Keratinocyte (primary cell): ENCODE results near the gene PTPRN2. TPM values are rescaled to one million over a fixed set of nuclear protein-coding genes. Genes with fewer than 3 reads are reported as not detected.

Experiments
- DNase-seq: peaks from one replicate; pipeline ENCODE4 v3.0.0-alpha.2; 2011; ENCODE audit warnings: low read depth, missing footprints, low spot score
- FAIRE-seq: peaks from 2 replicates; lab custom pipeline; 2011; peaks lifted over from hg19 to GRCh38; lab: Jason Lieb, UNC
- H2AFZ ChIP-seq: 2 replicates; pipeline ENCODE4 v1.6.0; 2012; ENCODE audit warnings: low read length, control low read depth, inconsistent platforms; ENCODE audit not compliant: control insufficient read depth
- H3K27ac ChIP-seq: 2 replicates; pipeline ENCODE4 v1.5.1; 2011; ENCODE audit warnings: low read length; ENCODE audit not compliant: control insufficient read depth, insufficient read depth
- H3K27me3 ChIP-seq: 3 replicates; pipeline ENCODE4 v1.6.0; 2011; ENCODE audit warnings: low read length; ENCODE audit not compliant: control insufficient read depth, insufficient read depth; ENCODE audit errors: extremely low read depth
- H3K36me3 ChIP-seq, 2 experiments: 2 replicates in 1 of 2; 3 replicates in 1 of 2; pipeline ENCODE4 v1.5.1; 2011; ENCODE audit warnings: low read length in 2 of 2, mild to moderate bottlenecking in 1 of 2; ENCODE audit not compliant: control insufficient read depth in 2 of 2, insufficient read depth in 2 of 2; ENCODE audit errors: extremely low read depth in 1 of 2
- H3K4me1 ChIP-seq: 3 replicates; pipeline ENCODE4 v1.5.1; 2011; ENCODE audit warnings: low read length; ENCODE audit not compliant: control insufficient read depth, insufficient read depth; ENCODE audit errors: extremely low read depth
- H3K4me2 ChIP-seq: 3 replicates; pipeline ENCODE4 v1.6.0; 2011; ENCODE audit warnings: low read depth, low read length; ENCODE audit not compliant: control insufficient read depth, insufficient read depth; ENCODE audit errors: extremely low read depth
- H3K4me3 ChIP-seq, 3 experiments: fragments of 200-600 bp in 1 of 3; sonication (generic) in 1 of 3; 2 replicates in 2 of 3; 3 replicates in 1 of 3; pipeline ENCODE4 v1.5.1; 2011 to 2016; ENCODE audit warnings: low read length in 3 of 3, mild to moderate bottlenecking in 3 of 3, control low read depth in 2 of 3, inconsistent platforms in 1 of 3, low read depth in 1 of 3, mixed read lengths in 1 of 3, mixed run types in 1 of 3, moderate library complexity in 1 of 3; ENCODE audit not compliant: control insufficient read depth in 2 of 3, insufficient read depth in 2 of 3; ENCODE audit errors: extremely low read depth in 1 of 3
- H3K79me2 ChIP-seq: 2 replicates; pipeline ENCODE4 v1.6.0; 2012; ENCODE audit warnings: low read length; ENCODE audit not compliant: control insufficient read depth, insufficient read depth
- H3K9ac ChIP-seq: 3 replicates; pipeline ENCODE4 v1.6.0; 2011; ENCODE audit warnings: low read length; ENCODE audit not compliant: control insufficient read depth, insufficient read depth; ENCODE audit errors: extremely low read depth
- H3K9me1 ChIP-seq: 3 replicates; pipeline ENCODE4 v1.6.0; 2011; ENCODE audit warnings: low read length; ENCODE audit not compliant: control insufficient read depth, insufficient read depth; ENCODE audit errors: extremely low read depth
- H3K9me3 ChIP-seq: 2 replicates; pipeline ENCODE4 v1.5.1; 2012; ENCODE audit warnings: low read depth, low read length; ENCODE audit not compliant: control insufficient read depth
- H4K20me1 ChIP-seq: 3 replicates; pipeline ENCODE4 v1.6.0; 2011; ENCODE audit warnings: low read length; ENCODE audit not compliant: control insufficient read depth, insufficient read depth; ENCODE audit errors: extremely low read depth
- CTCF ChIP-seq, 3 experiments: IDR thresholded peaks in 1 of 3; conservative IDR thresholded peaks in 1 of 3; optimal IDR thresholded peaks in 1 of 3; 2 replicates in 2 of 3; 3 replicates in 1 of 3; pipeline versions ENCODE3 to v1.5.1; 2011; ENCODE audit warnings: low read length in 3 of 3, mild to moderate bottlenecking in 3 of 3, moderate library complexity in 2 of 3, control low read depth in 1 of 3, inconsistent platforms in 1 of 3; ENCODE audit not compliant: insufficient read depth in 2 of 3; ENCODE audit errors: extremely low read depth in 1 of 3
- EZH2 ChIP-seq: IDR thresholded peaks from one replicate; pipeline ENCODE4 v1.6.1; 2012; ENCODE audit warnings: inconsistent platforms, mild to moderate bottlenecking, low read length, moderate library complexity
- dilution Hi-C: fragments of 300-500 bp; cut with MboI; formaldehyde crosslinking; loops from one replicate; pipeline ENCODE4 v1.7.0; 2020; ENCODE audit warnings: low sequenced_read_pairs; ENCODE audit not compliant: extremely low pct_ligation_motif_present
- polyA plus RNA-seq, 5 experiments: library from polyadenylated mRNA; depleted of rRNA in 3 of 5; stranded (reverse) in 3 of 5; stranded (forward) in 1 of 5; unstranded in 1 of 5; fragments of >200 nt; gene quantifications; 1 replicate in 1 of 5; 2 replicates in 3 of 5; 3 replicates in 1 of 5; pipeline versions ENCODE4 v1.2.1 to v1.2.3, GENCODE V29; 2011 to 2012; ENCODE audit warnings: missing spikeins in 2 of 5, low read depth in 1 of 5, low replicate concordance in 1 of 5

PTPRN2 gene
- polyA plus RNA-seq, 1 donor (not counting 4 experiments of a cell fraction or from before 2014, with no cell fraction given) = not detected

- no peak for DNase-seq
- no peak overlapping the region for H3K27ac ChIP-seq
- dilution Hi-C loops = no loop called here
Observed at GRCh38 chr7:157918326-157919080, 669.1 kb downstream of the PTPRN2 start.

GRCh38 chr7:157916946-157917640, 670.5 kb downstream of the PTPRN2 start:
- no peak for FAIRE-seq
- Histone ChIP-seq H3K27ac (no peak overlapping the region), H3K9ac (no peak overlapping the region), H3K9me3 (peaks cover 3% of the 10 kb centered on the region), H3K4me2 (no peak overlapping the region), H3K79me2 (no peaks in the 10 kb centered on the region), H3K9me1 (no peaks in the 10 kb centered on the region), H3K27me3 (no peaks in the 10 kb centered on the region), H3K4me1 (no peaks in the 10 kb centered on the region), H4K20me1 (no peaks in the 10 kb centered on the region), H3K4me3 (no peak overlapping the region), H2AFZ (no peak overlapping the region), H3K36me3 (no peaks in the 10 kb centered on the region)
- DNase-seq = no peak
- no peak for TF ChIP-seq EZH2
- dilution Hi-C loops = no loop called here

More at GRCh38 chr7:157918326-157919080, 669.1 kb downstream of the PTPRN2 start:
- no peaks in the 10 kb centered on the region for H4K20me1 ChIP-seq
- no peaks in the 10 kb centered on the region for H3K4me1 ChIP-seq
- no peaks in the 10 kb centered on the region for H3K9me1 ChIP-seq
- TF ChIP-seq EZH2 (no peak), CTCF (optimal IDR thresholded peaks at IDR 0.05 in 1 of 3, IDR thresholded peaks at IDR 0.05 in 1 of 3, conservative IDR thresholded peaks at IDR 0.05 in 1 of 3; ENCODE audit: extremely low read depth in 1 of 3, insufficient read depth in 2 of 3, low read length in 3 of 3) (no peak)
- no peaks in the 10 kb centered on the region for H3K79me2 ChIP-seq
- peaks cover 3% of the 10 kb centered on the region for H3K9me3 ChIP-seq
- H3K4me2 ChIP-seq = no peak overlapping the region
- no peak overlapping the region for H3K4me3 ChIP-seq
- no peaks in the 10 kb centered on the region for H3K27me3 ChIP-seq
- no peak overlapping the region for H2AFZ ChIP-seq
- FAIRE-seq = no peak
- no peak overlapping the region for H3K9ac ChIP-seq
- no peaks in the 10 kb centered on the region for H3K36me3 ChIP-seq
